Thyroid gland (tissue), 4 donors: Measurements from ENCODE around the gene RAPGEFL1. TPM values are rescaled to one million over a fixed set of nuclear protein-coding genes. Genes with fewer than 3 reads are reported as not detected.

ENCODE experiments used
- DNase-seq, 2 donors: peaks; one replicate each; pipeline ENCODE4 v3.0.0-alpha.2; 2019
- H3K27ac ChIP-seq, 3 donors: fragments of 200-600 bp; sonication (generic); 1 replicate in 2 of 3; 2 replicates in 1 of 3; pipeline ENCODE4 v1.5.1; 2016 to 2019; ENCODE audit warnings: mild to moderate bottlenecking in 1 of 3, moderate library complexity in 1 of 3
- H3K27me3 ChIP-seq: fragments of 200-600 bp; sonication (generic); one replicate; pipeline ENCODE4 v1.5.1; 2019
- H3K36me3 ChIP-seq, 2 donors: fragments of 200-600 bp; sonication (generic); one replicate each; pipeline ENCODE4 v1.5.1; 2016 to 2019
- H3K4me1 ChIP-seq, 2 donors: fragments of 200-600 bp; sonication (generic); one replicate each; pipeline ENCODE4 v1.5.1; 2017 to 2019
- H3K4me3 ChIP-seq, 3 donors: fragments of 200-600 bp; sonication (generic); replicated peaks in 1 of 3; 1 replicate in 2 of 3; 2 replicates in 1 of 3; pipeline ENCODE4 v1.5.1; 2016; ENCODE audit warnings: mild to moderate bottlenecking in 1 of 3
- H3K9me3 ChIP-seq: fragments of 200-600 bp; sonication (generic); one replicate; pipeline ENCODE4 v1.5.1; 2017
- CTCF ChIP-seq, 6 experiments: fragments of 200-600 bp in 3 of 6; fragments of 450-650 bp in 3 of 6; sonication (generic) in 3 of 6; IDR thresholded peaks; one replicate each; pipeline ENCODE4 v1.5.1; 2016 to 2019; ENCODE audit warnings: antibody characterized with exemption in 6 of 6, mild to moderate bottlenecking in 2 of 6, inconsistent platforms in 1 of 6, moderate library complexity in 1 of 6
- POLR2A ChIP-seq, 2 donors: fragments of 450-650 bp; IDR thresholded peaks; one replicate each; pipeline ENCODE4 v1.6.1; 2017; ENCODE audit warnings: antibody characterized with exemption in 2 of 2, mild to moderate bottlenecking in 2 of 2, moderate library complexity in 1 of 2
- WGBS, 2 donors: methylation state at CpG; one replicate each; pipeline ENCODE4 v1.1.5; 2017; 5-methylcytosine and 5-hydroxymethylcytosine counted together
- intact Hi-C: fragments of 100-400 bp; cut with DNase I; formaldehyde crosslinking; loops from one replicate; pipeline ENCODE4 v1.15.1; 2023
- total RNA-seq, 4 donors: library from RNA; depleted of rRNA; stranded (reverse); fragments of >200 nt; gene quantifications; one replicate each; pipeline ENCODE4 v1.2.3, GENCODE V29; 2016

RAPGEFL1 gene
- total RNA-seq, 4 donors from 2014 or later = 1.3 to 5.2 (median 4.1) TPM

- 70 to 82% methylated on average over 4 of the region's 4 CpGs for WGBS, 2 donors
- intact Hi-C loops = no loop called here
- TF ChIP-seq POLR2A (IDR thresholded peaks at IDR 0.05) (no peak), CTCF (IDR thresholded peaks at IDR 0.05) (no peak)
- Histone ChIP-seq H3K27ac (no peak overlapping the region), H3K27me3 (no peaks in the 10 kb centered on the region), H3K9me3 (no peaks in the 10 kb centered on the region), H3K4me1 (no peaks in the 10 kb centered on the region), H3K36me3 (peaks cover 23 to 38% of the 10 kb centered on the region in 2 donors), H3K4me3 (no peak overlapping the region)
- DNase-seq = no peak
Observed at GRCh38 chr17:40150276-40150675, 27.0 kb upstream of the RAPGEFL1 start.

- 87 to 89% methylated on average over 7 of the region's 7 CpGs for WGBS, 2 donors
- H3K27me3 ChIP-seq = no peaks in the 10 kb centered on the region
- no peak for DNase-seq
- intact Hi-C loops = no loop called here
- no peak overlapping the region for H3K4me3 ChIP-seq
- peaks cover 24 to 40% of the 10 kb centered on the region in 2 donors for H3K36me3 ChIP-seq
- no peak overlapping the region for H3K27ac ChIP-seq
- H3K4me1 ChIP-seq = no peaks in the 10 kb centered on the region
- H3K9me3 ChIP-seq = no peaks in the 10 kb centered on the region
- TF ChIP-seq POLR2A (IDR thresholded peaks at IDR 0.05) = no peak
- no peak for TF ChIP-seq CTCF (IDR thresholded peaks at IDR 0.05)
Observed at GRCh38 chr17:40151414-40151963, 25.8 kb upstream of the RAPGEFL1 start.

- peaks cover 20 to 29% of the 10 kb centered on the region in 2 donors for H3K36me3 ChIP-seq
- H3K27ac ChIP-seq = no peak overlapping the region
- intact Hi-C loops = no loop called here
- peaks cover 0 to 6% of the 10 kb centered on the region in 2 donors for H3K4me1 ChIP-seq
- H3K9me3 ChIP-seq = no peaks in the 10 kb centered on the region
- no peak overlapping the region for H3K4me3 ChIP-seq
- no peaks in the 10 kb centered on the region for H3K27me3 ChIP-seq
- TF ChIP-seq POLR2A (IDR thresholded peaks at IDR 0.05) (no peak), CTCF (IDR thresholded peaks at IDR 0.05) (no peak)
- 90 to 94% methylated on average over 14 of the region's 14 CpGs for WGBS, 2 donors
- DNase-seq = no peak
Observed at GRCh38 chr17:40153603-40154236, 23.6 kb upstream of the RAPGEFL1 start.

- Histone ChIP-seq H3K4me3 (no peak overlapping the region), H3K27ac (no peak overlapping the region), H3K9me3 (no peaks in the 10 kb centered on the region), H3K36me3 (peaks cover 30 to 31% of the 10 kb centered on the region in 2 donors), H3K27me3 (no peaks in the 10 kb centered on the region), H3K4me1 (peaks cover 0 to 6% of the 10 kb centered on the region in 2 donors)
- TF ChIP-seq CTCF (IDR thresholded peaks at IDR 0.05) = no peak
- no peak for DNase-seq
- intact Hi-C loops = no loop called here
- 84% methylated on average over 2 of the region's 2 CpGs for WGBS, 2 donors
Observed at GRCh38 chr17:40157973-40158372, 19.3 kb upstream of the RAPGEFL1 start.

GRCh38 chr17:40158438-40159013, 18.7 kb upstream of the RAPGEFL1 start:
- WGBS, 2 donors = 87 to 89% methylated on average over 3 of the region's 3 CpGs
- Histone ChIP-seq H3K36me3 (peaks cover 32 to 33% of the 10 kb centered on the region in 2 donors), H3K4me3 (no peak overlapping the region), H3K27me3 (no peaks in the 10 kb centered on the region), H3K9me3 (no peaks in the 10 kb centered on the region), H3K27ac (peak overlapping the region in 1 of 3 donors; percentile 14), H3K4me1 (peaks cover 0 to 6% of the 10 kb centered on the region in 2 donors)
- intact Hi-C loops = no loop called here
- TF ChIP-seq POLR2A (IDR thresholded peaks at IDR 0.05) (no peak), CTCF (IDR thresholded peaks at IDR 0.05) (no peak)
- DNase-seq = no peak
